Prostate gland (tissue), 2 donors: Measurements from ENCODE around the gene FBXO30. TPM values are rescaled to one million over a fixed set of nuclear protein-coding genes. Genes with fewer than 3 reads are reported as not detected.

Experiments
- DNase-seq: peaks from one replicate; pipeline ENCODE4 v3.0.0-alpha.2; 2019; ENCODE audit warnings: low spot score
- H3K27ac ChIP-seq, 2 donors: fragments of 200-600 bp; sonication (generic); 2 replicates each; pipeline ENCODE4 v1.5.1; 2017 to 2019
- H3K27me3 ChIP-seq: fragments of 200-600 bp; sonication (generic); replicated peaks from 2 replicates; pipeline ENCODE4 v1.5.1; 2019; ENCODE audit not compliant: insufficient read depth
- H3K36me3 ChIP-seq, 2 donors: fragments of 200-600 bp; sonication (generic); 1 replicate in 1 of 2; 2 replicates in 1 of 2; pipeline versions ENCODE4 v1.5.1 to v1.8.1; 2017 to 2019
- H3K4me1 ChIP-seq: fragments of 200-600 bp; sonication (generic); replicated peaks from 2 replicates; pipeline ENCODE4 v1.5.1; 2019
- H3K4me3 ChIP-seq, 2 donors: fragments of 200-600 bp; sonication (generic); 2 replicates each; pipeline ENCODE4 v1.5.1; 2017 to 2019
- H3K9me3 ChIP-seq: fragments of 200-600 bp; sonication (generic); 2 replicates; pipeline ENCODE4 v1.5.1; 2017
- CTCF ChIP-seq, 4 experiments: fragments of 200-600 bp in 2 of 4; fragments of 450-650 bp in 2 of 4; sonication (generic) in 2 of 4; IDR thresholded peaks; 1 replicate in 3 of 4; 2 replicates in 1 of 4; pipeline ENCODE4 v1.5.1; 2016 to 2019; ENCODE audit warnings: antibody characterized with exemption in 4 of 4, mild to moderate bottlenecking in 2 of 4, moderate library complexity in 2 of 4
- POLR2A ChIP-seq: fragments of 450-650 bp; IDR thresholded peaks from one replicate; pipeline ENCODE4 v1.6.1; 2016; ENCODE audit warnings: antibody characterized with exemption, mild to moderate bottlenecking
- POLR2AphosphoS5 ChIP-seq: sonication (generic); formaldehyde crosslinking; IDR thresholded peaks from one replicate; pipeline ENCODE4 v1.6.1; 2017; ENCODE audit warnings: antibody characterized with exemption
- WGBS: methylation state at CpG from one replicate; pipeline ENCODE4 v1.1.5; 2018; 5-methylcytosine and 5-hydroxymethylcytosine counted together
- intact Hi-C: fragments of 100-400 bp; cut with DNase I; formaldehyde crosslinking; loops from one replicate; pipeline ENCODE4 v1.14.2; 2022
- total RNA-seq, 2 donors: library from RNA; depleted of rRNA; stranded (reverse); fragments of >200 nt; gene quantifications; one replicate each; pipeline ENCODE4 v1.1.0, GENCODE V29; 2016

The FBXO30 gene
- total RNA-seq, 2 donors from 2014 or later: 6.5 to 9.6 TPM

- TF ChIP-seq POLR2A (no peak), POLR2AphosphoS5 (no peak), CTCF (IDR thresholded peaks at IDR 0.05) (no peak)
- Histone ChIP-seq H3K27me3 (no peaks in the 10 kb centered on the region), H3K36me3 (no peaks in the 10 kb centered on the region), H3K4me1 (no peaks in the 10 kb centered on the region), H3K9me3 (no peaks in the 10 kb centered on the region), H3K27ac (no peak overlapping the region), H3K4me3 (no peak overlapping the region)
- WGBS: 29% methylated on average over 1 of the region's 1 CpG
- intact Hi-C loops: no loop called here
- peak; percentile 12 for DNase-seq
Observed at GRCh38 chr6:145756170-145756662, 58.4 kb downstream of the FBXO30 start.

GRCh38 chr6:145755682-145756081 lies 58.9 kb downstream of the FBXO30 start:
- no peak for DNase-seq
- no peaks in the 10 kb centered on the region for H3K27me3 ChIP-seq
- no peak overlapping the region for H3K4me3 ChIP-seq
- no peaks in the 10 kb centered on the region for H3K36me3 ChIP-seq
- H3K4me1 ChIP-seq: no peaks in the 10 kb centered on the region
- intact Hi-C loops: no loop called here
- no peaks in the 10 kb centered on the region for H3K9me3 ChIP-seq
- no peak for TF ChIP-seq CTCF (IDR thresholded peaks at IDR 0.05)
- no peak for TF ChIP-seq POLR2A
- no peak for TF ChIP-seq POLR2AphosphoS5
- no peak overlapping the region for H3K27ac ChIP-seq

- Histone ChIP-seq H3K4me1 (no peaks in the 10 kb centered on the region), H3K4me3 (no peak overlapping the region), H3K9me3 (no peaks in the 10 kb centered on the region), H3K36me3 (no peaks in the 10 kb centered on the region), H3K27me3 (no peaks in the 10 kb centered on the region), H3K27ac (no peak overlapping the region)
- TF ChIP-seq CTCF (IDR thresholded peaks at IDR 0.05) (no peak), POLR2A (no peak), POLR2AphosphoS5 (no peak)
- 68% methylated on average over 2 of the region's 2 CpGs for WGBS
- no peak for DNase-seq
- intact Hi-C loops: no loop called here
Observed at GRCh38 chr6:145752638-145753037, 62.0 kb downstream of the FBXO30 start.

- intact Hi-C loops: no loop called here
- no peaks in the 10 kb centered on the region for H3K9me3 ChIP-seq
- H3K4me1 ChIP-seq: no peaks in the 10 kb centered on the region
- 70% methylated on average over 1 of the region's 1 CpG for WGBS
- no peak overlapping the region for H3K4me3 ChIP-seq
- TF ChIP-seq POLR2A: no peak
- no peak for TF ChIP-seq POLR2AphosphoS5
- no peak for TF ChIP-seq CTCF (IDR thresholded peaks at IDR 0.05)
- no peaks in the 10 kb centered on the region for H3K36me3 ChIP-seq
- no peaks in the 10 kb centered on the region for H3K27me3 ChIP-seq
- no peak overlapping the region for H3K27ac ChIP-seq
- DNase-seq: no peak
Observed at GRCh38 chr6:145749632-145750031, 65.0 kb downstream of the FBXO30 start.

- WGBS: 94% methylated on average over 1 of the region's 1 CpG
- Histone ChIP-seq H3K9me3 (no peaks in the 10 kb centered on the region), H3K27ac (no peak overlapping the region), H3K4me3 (no peak overlapping the region), H3K36me3 (no peaks in the 10 kb centered on the region), H3K4me1 (no peaks in the 10 kb centered on the region), H3K27me3 (no peaks in the 10 kb centered on the region)
- intact Hi-C loops: no loop called here
- no peak for DNase-seq
- TF ChIP-seq POLR2A (no peak), CTCF (IDR thresholded peaks at IDR 0.05) (no peak), POLR2AphosphoS5 (no peak)
Observed at GRCh38 chr6:145745861-145746260, 68.7 kb downstream of the FBXO30 start.
